Tibial artery (tissue), 4 donors: Measurements from ENCODE around the gene ADGRV1.

Source experiments
- DNase-seq, 2 donors: peaks; one replicate each; pipeline ENCODE4 v3.0.0-alpha.2; 2019
- H3K27ac ChIP-seq, 2 donors: fragments of 200-600 bp; sonication (generic) in 1 of 2; 1 replicate in 1 of 2; 2 replicates in 1 of 2; pipeline ENCODE4 v1.5.1; 2018 to 2019; ENCODE audit warnings: mild to moderate bottlenecking in 1 of 2
- H3K27me3 ChIP-seq, 2 donors: fragments of 200-600 bp; sonication (generic) in 1 of 2; one replicate each; pipeline versions ENCODE4 v1.5.1 to v1.6.0; 2016 to 2019
- H3K36me3 ChIP-seq, 3 donors: fragments of 200-600 bp; sonication (generic) in 2 of 3; one replicate each; pipeline ENCODE4 v1.5.1; 2016 to 2019; ENCODE audit warnings: mild to moderate bottlenecking in 2 of 3
- H3K4me1 ChIP-seq, 4 donors: fragments of 200-600 bp; sonication (generic) in 2 of 4; 1 replicate in 3 of 4; 2 replicates in 1 of 4; pipeline ENCODE4 v1.5.1; 2016 to 2019
- H3K4me3 ChIP-seq, 2 donors: fragments of 200-600 bp; sonication (generic) in 1 of 2; 1 replicate in 1 of 2; 2 replicates in 1 of 2; pipeline ENCODE4 v1.5.1; 2018 to 2019; ENCODE audit warnings: mild to moderate bottlenecking in 2 of 2
- H3K9me3 ChIP-seq, 3 donors: fragments of 200-600 bp; sonication (generic) in 1 of 3; one replicate each; pipeline ENCODE4 v1.5.1; 2016 to 2019
- CTCF ChIP-seq, 2 experiments: fragments of 200-600 bp in 1 of 2; fragments of 450-650 bp in 1 of 2; IDR thresholded peaks; one replicate each; pipeline ENCODE4 v1.5.1; 2017 to 2019; ENCODE audit warnings: antibody characterized with exemption in 2 of 2, mild to moderate bottlenecking in 1 of 2, moderate library complexity in 1 of 2
- intact Hi-C: fragments of 100-400 bp; cut with DNase I; formaldehyde crosslinking; loops from one replicate; pipeline ENCODE4 v1.15.0; 2023; ENCODE audit warnings: low total_unique reads

ADGRV1 gene

GRCh38 chr5:91177639-91178038, 619.0 kb downstream of the ADGRV1 start:
- Histone ChIP-seq H3K9me3 (no peaks in the 10 kb centered on the region), H3K4me1 (peaks cover 0 to 8% (median 0%) of the 10 kb centered on the region in 4 donors), H3K4me3 (no peak overlapping the region), H3K36me3 (no peaks in the 10 kb centered on the region), H3K27me3 (no peaks in the 10 kb centered on the region), H3K27ac (no peak overlapping the region)
- no peak for TF ChIP-seq CTCF (IDR thresholded peaks at IDR 0.05)
- intact Hi-C loops = no loop called here
- DNase-seq = no peak

- Histone ChIP-seq H3K4me1 (peaks cover 0 to 8% (median 0%) of the 10 kb centered on the region in 4 donors), H3K27me3 (no peaks in the 10 kb centered on the region), H3K27ac (no peak overlapping the region), H3K9me3 (no peaks in the 10 kb centered on the region), H3K36me3 (no peaks in the 10 kb centered on the region), H3K4me3 (no peak overlapping the region)
- intact Hi-C loops = no loop called here
- no peak for DNase-seq
- no peak for TF ChIP-seq CTCF (IDR thresholded peaks at IDR 0.05)
These were observed 619.9 kb downstream of the ADGRV1 start for GRCh38 chr5:91178461-91178860.

- Histone ChIP-seq H3K36me3 (no peaks in the 10 kb centered on the region), H3K4me1 (peaks cover 0 to 8% (median 0%) of the 10 kb centered on the region in 4 donors), H3K9me3 (no peaks in the 10 kb centered on the region), H3K27ac (no peak overlapping the region), H3K27me3 (no peaks in the 10 kb centered on the region), H3K4me3 (no peak overlapping the region)
- intact Hi-C loops = no loop called here
- no peak for DNase-seq
- no peak for TF ChIP-seq CTCF (IDR thresholded peaks at IDR 0.05)
These were observed 620.4 kb downstream of the ADGRV1 start for GRCh38 chr5:91179018-91179417.

- intact Hi-C loops = no loop called here
- H3K27me3 ChIP-seq = no peaks in the 10 kb centered on the region
- H3K36me3 ChIP-seq = no peaks in the 10 kb centered on the region
- H3K27ac ChIP-seq = no peak overlapping the region
- H3K9me3 ChIP-seq = no peaks in the 10 kb centered on the region
- no peak overlapping the region for H3K4me3 ChIP-seq
- TF ChIP-seq CTCF (IDR thresholded peaks at IDR 0.05) = no peak
- peaks cover 0 to 8% (median 0%) of the 10 kb centered on the region in 4 donors for H3K4me1 ChIP-seq
- DNase-seq = no peak
These were observed 621.9 kb downstream of the ADGRV1 start for GRCh38 chr5:91180506-91180905.

- H3K36me3 ChIP-seq = no peaks in the 10 kb centered on the region
- peaks cover 0 to 8% (median 0%) of the 10 kb centered on the region in 4 donors for H3K4me1 ChIP-seq
- TF ChIP-seq CTCF (IDR thresholded peaks at IDR 0.05) = no peak
- H3K27ac ChIP-seq = no peak overlapping the region
- intact Hi-C loops = no loop called here
- H3K9me3 ChIP-seq = no peaks in the 10 kb centered on the region
- no peak overlapping the region for H3K4me3 ChIP-seq
- peak in 1 of 2 donors; percentile 39 for DNase-seq
- no peaks in the 10 kb centered on the region for H3K27me3 ChIP-seq
These were observed 624.2 kb downstream of the ADGRV1 start for GRCh38 chr5:91182763-91183162.

GRCh38 chr5:91183743-91184142, 625.1 kb downstream of the ADGRV1 start:
- H3K4me1 ChIP-seq = peaks cover 0 to 8% (median 0%) of the 10 kb centered on the region in 4 donors
- H3K27ac ChIP-seq = no peak overlapping the region
- no peak overlapping the region for H3K4me3 ChIP-seq
- no peaks in the 10 kb centered on the region for H3K27me3 ChIP-seq
- intact Hi-C loops = no loop called here
- no peaks in the 10 kb centered on the region for H3K9me3 ChIP-seq
- DNase-seq = peak in 1 of 2 donors; percentile 37
- TF ChIP-seq CTCF (IDR thresholded peaks at IDR 0.05) = no peak
- no peaks in the 10 kb centered on the region for H3K36me3 ChIP-seq
